Transverse colon (tissue), 4 donors: ENCODE data around the gene GPN1. TPM values are rescaled to one million over a fixed set of nuclear protein-coding genes. Genes with fewer than 3 reads are reported as not detected.
"Not testable (repeated sequence)": the region's sequence is repeated elsewhere in the genome, so short reads cannot be mapped to it uniquely, and the experiment has no call there.

Experiments
- DNase-seq: peaks from one replicate; pipeline ENCODE4 v3.0.0-alpha.2; 2019
- H3K27ac ChIP-seq, 4 donors: fragments of 200-600 bp; sonication (generic); 2 replicates each; pipeline ENCODE4 v1.5.1; 2016 to 2018; ENCODE audit warnings: inconsistent platforms in 4 of 4
- H3K27me3 ChIP-seq: fragments of 200-600 bp; sonication (generic); 2 replicates; pipeline ENCODE4 v1.5.1; 2017; ENCODE audit warnings: inconsistent platforms
- H3K36me3 ChIP-seq, 4 donors: fragments of 200-600 bp; sonication (generic); 2 replicates each; pipeline ENCODE4 v1.5.1; 2017 to 2019; ENCODE audit warnings: inconsistent platforms in 4 of 4
- H3K4me1 ChIP-seq, 4 donors: fragments of 200-600 bp; sonication (generic); 2 replicates each; pipeline ENCODE4 v1.5.1; 2017 to 2020; ENCODE audit warnings: inconsistent platforms in 4 of 4
- H3K4me3 ChIP-seq, 4 donors: fragments of 200-600 bp; sonication (generic); 1 replicate in 1 of 4; 2 replicates in 3 of 4; pipeline versions ENCODE4 v1.5.1 to v1.6.1; 2017 to 2019; ENCODE audit warnings: inconsistent platforms in 4 of 4
- H3K9me3 ChIP-seq, 2 donors: fragments of 200-600 bp; sonication (generic); 2 replicates each; pipeline ENCODE4 v1.5.1; 2017 to 2019; ENCODE audit warnings: inconsistent platforms in 2 of 2
- CTCF ChIP-seq, 5 experiments: fragments of 200-600 bp in 3 of 5; fragments of 450-650 bp in 2 of 5; sonication (generic) in 3 of 5; IDR thresholded peaks; 1 replicate in 2 of 5; 2 replicates in 3 of 5; pipeline ENCODE4 v1.5.1; 2016 to 2017; ENCODE audit warnings: antibody characterized with exemption in 5 of 5, inconsistent platforms in 3 of 5, mild to moderate bottlenecking in 2 of 5, moderate library complexity in 1 of 5
- EP300 ChIP-seq: sonication (generic); formaldehyde crosslinking; IDR thresholded peaks from one replicate; pipeline ENCODE4 v1.6.1; 2017; ENCODE audit warnings: antibody characterized with exemption, low read depth
- POLR2A ChIP-seq: fragments of 450-650 bp; IDR thresholded peaks from one replicate; pipeline ENCODE4 v1.6.1; 2016; ENCODE audit warnings: antibody characterized with exemption, mild to moderate bottlenecking, moderate library complexity
- POLR2AphosphoS5 ChIP-seq, 3 donors: sonication (generic); formaldehyde crosslinking; IDR thresholded peaks; one replicate each; pipeline ENCODE4 v1.6.1; 2016; ENCODE audit warnings: antibody characterized with exemption in 3 of 3
- WGBS, 2 donors: methylation state at CpG; one replicate each; pipeline ENCODE4 v1.1.5; 2018; ENCODE audit warnings: low coverage in 1 of 2; 5-methylcytosine and 5-hydroxymethylcytosine counted together
- in situ Hi-C, 4 donors: fragments of 200-750 bp; cut with MboI; loops; one replicate each; pipeline versions ENCODE4 v1.15.0 to v1.15.1; 2017; ENCODE audit warnings: low sequenced_read_pairs in 3 of 4, low pct_ligation_motif_present in 1 of 4, low pct_unique_long_range_greater_than_20kb in 1 of 4
- intact Hi-C: fragments of 100-400 bp; cut with DNase I; formaldehyde crosslinking; loops from one replicate; pipeline ENCODE4 v1.15.1; 2023; ENCODE audit warnings: low total_unique reads
- total RNA-seq, 4 donors: library from RNA; depleted of rRNA; stranded (reverse); fragments of >200 nt; gene quantifications; one replicate each; pipeline ENCODE4 v1.1.0, GENCODE V29; 2016

Gene GPN1
- total RNA-seq, 4 donors from 2014 or later: 14.6 to 24.3 (median 19.4) TPM; not detected in 1

DNA sequence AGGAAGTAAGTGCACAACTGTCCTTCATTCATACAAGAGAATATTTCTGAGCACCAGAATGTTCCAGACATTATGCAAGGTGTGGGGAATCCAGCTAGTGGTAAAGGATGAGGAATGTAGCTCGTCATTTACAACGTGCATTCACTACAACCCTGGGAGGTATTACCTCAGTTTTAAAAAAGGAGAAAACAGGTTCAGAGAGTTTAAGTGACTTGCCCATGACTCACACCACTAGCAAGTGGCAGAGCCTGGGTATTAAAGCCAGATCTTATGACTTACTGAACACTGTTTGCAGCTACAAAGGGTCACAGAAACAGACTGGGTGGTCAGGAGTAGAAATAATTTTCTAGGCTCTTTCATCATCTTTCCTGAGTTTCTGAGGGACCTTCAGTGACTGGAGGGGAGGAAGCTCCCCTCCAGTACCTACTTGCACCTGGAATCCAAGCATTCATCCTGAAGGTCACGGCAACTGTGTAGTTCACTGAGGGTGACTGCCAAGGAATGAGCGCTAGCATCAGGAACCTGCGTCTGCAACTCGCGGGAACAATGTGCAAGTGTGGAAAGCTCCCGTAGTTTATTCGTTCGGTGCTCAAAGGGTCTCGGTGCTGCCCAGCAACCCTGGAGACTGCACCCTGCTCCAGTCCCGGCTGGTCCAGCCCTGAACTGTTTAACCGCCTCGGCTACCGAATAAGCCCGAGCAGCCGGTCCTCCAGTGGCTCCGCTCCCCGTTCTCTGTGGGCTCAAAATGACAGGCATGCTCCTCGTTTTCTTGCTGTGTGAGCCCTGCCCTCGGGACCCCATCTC, 685 bp upstream of the GPN1 start:
- Histone ChIP-seq H3K27ac (peak overlapping the region; percentile 73 to 88 (median 80)), H3K27me3 (no peaks in the 10 kb centered on the region), H3K36me3 (peaks cover 0 to 13% (median 0%) of the 10 kb centered on the region in 4 donors), H3K4me3 (peak overlapping the region; percentile 50 to 88 (median 76)), H3K4me1 (peaks cover 14 to 19% (median 15%) of the 10 kb centered on the region in 4 donors), H3K9me3 (no peaks in the 10 kb centered on the region)
- in situ Hi-C loops: no loop called here
- intact Hi-C loops: no loop called here
- no peak for TF ChIP-seq POLR2AphosphoS5 (IDR thresholded peaks at IDR 0.05)
- no peak for TF ChIP-seq POLR2A
- no peak for TF ChIP-seq CTCF (IDR thresholded peaks at IDR 0.05)
- no peak for TF ChIP-seq EP300
- WGBS, 2 donors: 5 to 20% methylated on average over 1 to 18 of the region's 21 CpGs
- no peak for DNase-seq

DNA sequence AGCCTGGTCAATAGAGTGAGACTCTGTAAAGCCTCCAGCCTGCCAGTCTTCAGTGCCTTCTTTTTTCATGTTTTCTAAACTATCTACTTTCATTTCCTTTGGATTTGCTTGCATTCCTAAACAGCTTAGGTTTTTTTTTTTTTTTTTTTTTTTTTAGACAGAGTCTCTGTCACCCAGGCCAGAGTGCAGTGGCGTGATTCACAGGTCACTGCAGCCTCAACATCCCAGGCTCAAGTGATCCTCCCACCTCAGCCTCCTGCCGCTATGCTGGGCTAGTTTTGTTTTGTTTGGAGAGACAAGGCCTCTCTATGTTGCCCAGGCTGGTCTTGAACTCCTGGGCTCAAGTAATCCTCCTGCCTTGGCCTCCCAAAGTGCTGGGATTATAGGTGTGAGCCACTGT, 1.4 kb downstream of the GPN1 start:
- H3K36me3 ChIP-seq: peaks cover 0 to 31% (median 7%) of the 10 kb centered on the region in 4 donors
- intact Hi-C loops, in situ Hi-C loops, H3K27me3 ChIP-seq, H3K27ac ChIP-seq, H3K9me3 ChIP-seq, H3K4me3 ChIP-seq, DNase-seq: not testable (repeated sequence)
- WGBS, 2 donors: 96% methylated on average over 2 of the region's 2 CpGs; no CpG with 5 or more reads in 1 of the 2 donors
- H3K4me1 ChIP-seq: peaks cover 14 to 19% (median 15%) of the 10 kb centered on the region in 4 donors

- Histone ChIP-seq H3K36me3 (peaks cover 0 to 66% (median 26%) of the 10 kb centered on the region in 4 donors), H3K4me3 (no peak overlapping the region), H3K4me1 (peaks cover 6 to 9% (median 7%) of the 10 kb centered on the region in 4 donors), H3K27ac (no peak overlapping the region), H3K27me3 (no peaks in the 10 kb centered on the region), H3K9me3 (no peaks in the 10 kb centered on the region)
- 97 to 100% methylated on average over 2 of the region's 2 CpGs for whole genome bisulfite sequencing, 2 donors
- intact Hi-C loops: no loop called here
- DNase-seq: no peak
- TF ChIP-seq POLR2A (no peak), EP300 (no peak), CTCF (IDR thresholded peaks at IDR 0.05) (no peak), POLR2AphosphoS5 (IDR thresholded peaks at IDR 0.05) (no peak)
- in situ Hi-C loops: no loop called here
These were observed 5.4 kb downstream of the GPN1 start for GRCh38 chr2:27634291-27634690.

GRCh38 chr2:27636766-27637165, 7.9 kb downstream of the GPN1 start:
- in situ Hi-C loops: no loop called here
- intact Hi-C loops: no loop called here
- Histone ChIP-seq H3K27me3 (no peaks in the 10 kb centered on the region), H3K4me3 (no peak overlapping the region), H3K36me3 (peaks cover 0 to 83% (median 37%) of the 10 kb centered on the region in 4 donors), H3K9me3 (no peaks in the 10 kb centered on the region), H3K27ac (no peak overlapping the region), H3K4me1 (no peaks in the 10 kb centered on the region)
- no peak for TF ChIP-seq EP300
- no peak for TF ChIP-seq CTCF (IDR thresholded peaks at IDR 0.05)
- no peak for TF ChIP-seq POLR2A
- TF ChIP-seq POLR2AphosphoS5 (IDR thresholded peaks at IDR 0.05): no peak
- DNase-seq: no peak
- 94 to 97% methylated on average over 5 of the region's 5 CpGs for WGBS, 2 donors
